ENCODE data around the gene HOXB1.

HOXB1 gene

DNA sequence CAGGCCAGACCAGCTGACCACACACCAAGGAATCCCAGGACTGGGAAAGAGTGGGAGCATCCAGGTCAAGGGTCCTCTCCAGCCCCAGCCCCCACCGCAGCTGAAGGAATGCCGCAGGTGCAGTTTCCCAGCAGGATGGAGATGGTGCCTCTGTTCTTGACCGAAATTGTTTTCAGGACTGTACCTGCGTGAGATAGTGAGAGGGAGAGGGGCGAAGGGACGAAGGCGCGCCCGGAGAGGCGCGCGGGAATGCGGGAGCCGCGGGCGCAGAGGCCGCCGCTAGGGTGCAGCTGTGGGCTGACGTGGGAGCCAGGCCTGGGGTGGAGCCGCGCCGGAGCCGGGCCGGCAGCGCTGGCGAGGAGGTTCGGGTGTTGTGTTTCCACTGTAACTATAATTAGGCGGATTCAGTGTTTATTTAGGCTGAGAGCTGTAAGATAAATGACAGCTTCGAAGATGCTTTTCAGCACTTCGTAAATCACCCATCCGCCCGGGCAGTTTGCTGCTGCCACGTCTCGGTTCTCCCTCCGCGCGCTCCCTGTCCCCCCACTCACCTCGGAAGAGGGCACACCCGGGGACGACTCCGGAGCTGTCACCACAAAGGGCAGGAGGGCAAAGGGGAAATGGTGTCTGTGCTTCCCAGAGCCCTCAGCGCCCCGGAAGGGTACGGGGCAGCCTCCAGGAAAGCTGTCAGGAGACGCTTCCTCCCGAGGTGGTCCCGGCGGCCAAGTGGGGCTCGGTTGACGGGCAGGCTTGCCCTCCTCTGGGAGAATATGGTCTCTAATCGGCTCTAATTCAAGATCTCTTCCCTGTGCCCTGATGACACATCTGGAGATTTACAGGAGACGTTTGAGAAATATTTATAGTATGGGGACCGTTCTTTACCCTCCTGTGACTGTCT, 38.2 kb downstream of the HOXB1 start:
- H3K4me2 ChIP-seq (ENCODE audit: low read length): peak overlapping the region; percentile 89
- no peaks in the 10 kb centered on the region for H3K27me3 ChIP-seq (ENCODE audit: control insufficient read depth, insufficient read depth, low read length)
- H3K9me3 ChIP-seq (replicated peaks; ENCODE audit: low read length): no peaks in the 10 kb centered on the region
- H3K36me3 ChIP-seq (ENCODE audit: insufficient read depth, low read length): no peaks in the 10 kb centered on the region
- peak overlapping the region; percentile 73 for H3K9ac ChIP-seq (ENCODE audit: low read depth, low read length)
- H3K4me1 ChIP-seq (ENCODE audit: control insufficient read depth, insufficient read depth, low read length): peaks cover 34% of the 10 kb centered on the region
- peak overlapping the region; percentile 67 for H3K4me3 ChIP-seq (ENCODE audit: low read length)

DNA sequence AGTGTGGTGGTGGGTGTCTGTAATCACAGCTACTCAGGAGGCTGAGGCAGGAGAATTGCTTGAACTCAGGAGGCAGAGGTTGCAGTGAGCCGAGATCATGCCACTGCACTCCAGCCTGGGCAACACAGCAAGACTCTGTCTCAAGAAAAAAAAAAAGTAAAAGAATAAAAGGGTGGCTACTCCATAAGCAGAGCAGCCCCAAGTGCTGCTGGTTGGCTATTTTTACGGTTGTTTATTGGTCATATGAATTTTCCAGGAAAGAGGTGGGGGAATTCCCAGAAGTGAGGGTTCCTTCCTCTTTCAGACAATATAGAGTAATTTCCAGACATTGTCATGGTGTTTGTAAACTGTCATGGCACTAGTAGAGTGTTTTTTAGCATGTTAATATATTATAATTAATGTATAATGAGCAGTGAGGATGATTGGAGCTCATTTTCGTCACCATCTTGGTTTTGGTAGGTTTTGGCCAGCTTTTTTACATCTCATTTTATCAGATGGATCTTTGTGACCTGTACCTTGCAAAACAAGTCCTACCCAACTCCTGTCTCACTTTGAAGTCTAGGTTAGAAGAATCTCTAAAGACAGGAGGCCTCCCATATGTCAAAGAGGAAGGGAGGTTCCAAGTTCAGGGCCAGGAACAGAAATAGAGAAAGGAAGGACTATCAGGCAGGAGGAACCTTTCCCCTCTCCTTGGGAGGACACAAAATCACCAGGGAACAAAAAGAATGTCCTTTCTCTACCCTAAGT, 39.1 kb downstream of the HOXB1 start:
- no peak overlapping the region for H3K4me3 ChIP-seq (ENCODE audit: low read length)
- no peaks in the 10 kb centered on the region for H3K9me3 ChIP-seq (replicated peaks; ENCODE audit: low read length)
- H3K4me1 ChIP-seq (ENCODE audit: control insufficient read depth, insufficient read depth, low read length): peaks cover 34% of the 10 kb centered on the region
- H3K4me2 ChIP-seq (ENCODE audit: low read length): no peak overlapping the region
- H3K9ac ChIP-seq (ENCODE audit: low read depth, low read length): no peak overlapping the region
- no peaks in the 10 kb centered on the region for H3K36me3 ChIP-seq (ENCODE audit: insufficient read depth, low read length)
- H3K27me3 ChIP-seq (ENCODE audit: control insufficient read depth, insufficient read depth, low read length): no peaks in the 10 kb centered on the region

DNA sequence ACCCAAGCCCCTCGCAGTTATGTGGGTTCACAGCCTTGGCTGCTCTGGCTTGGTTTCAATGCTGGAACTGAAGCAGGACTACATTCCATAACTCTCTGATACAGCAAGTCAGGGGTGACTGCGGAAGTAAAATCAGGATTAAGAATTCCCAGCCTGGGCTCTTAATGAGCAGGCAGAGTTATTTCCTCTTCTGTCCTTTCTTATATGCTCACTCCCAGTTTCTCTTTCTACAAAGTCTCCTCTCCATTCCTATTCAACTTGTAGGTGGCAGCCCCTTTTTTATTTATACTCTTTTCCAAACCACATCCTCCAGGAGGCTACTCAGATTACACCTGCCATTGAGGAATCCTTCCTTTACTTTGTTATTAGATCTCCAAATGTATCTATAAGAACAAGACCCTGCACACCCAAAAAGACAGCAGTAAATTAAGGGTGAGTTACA, 40.3 kb downstream of the HOXB1 start:
- H3K9ac ChIP-seq (ENCODE audit: low read depth, low read length): no peak overlapping the region

DNA sequence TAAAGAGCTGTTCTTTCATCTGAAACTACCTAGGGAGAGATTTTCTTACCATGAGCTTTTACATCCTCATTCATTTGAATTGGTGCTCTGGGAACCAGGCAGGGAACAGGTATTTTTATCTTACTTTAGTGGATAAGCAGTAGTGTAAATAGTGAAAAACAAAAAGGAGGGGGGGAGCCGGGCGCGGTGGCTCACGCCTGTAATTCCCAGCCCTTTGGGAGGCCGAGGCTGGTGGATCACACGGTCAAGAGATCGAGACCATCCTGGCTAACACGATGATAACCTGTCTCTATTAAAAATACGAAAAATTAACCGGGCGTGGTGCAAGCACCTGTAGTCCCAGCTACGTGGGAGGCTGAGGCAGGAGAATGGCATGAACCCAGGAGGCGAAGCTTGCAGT, 41.0 kb downstream of the HOXB1 start:
- Histone ChIP-seq H3K27me3 (ENCODE audit: control insufficient read depth, insufficient read depth, low read length) (no peaks in the 10 kb centered on the region), H3K4me3 (ENCODE audit: low read length) (no peak overlapping the region), H3K36me3 (ENCODE audit: insufficient read depth, low read length) (no peaks in the 10 kb centered on the region), H3K9ac (ENCODE audit: low read depth, low read length) (no peak overlapping the region), H3K9me3 (replicated peaks; ENCODE audit: low read length) (no peaks in the 10 kb centered on the region), H3K4me1 (ENCODE audit: control insufficient read depth, insufficient read depth, low read length) (peaks cover 48% of the 10 kb centered on the region), H3K4me2 (ENCODE audit: low read length) (no peak overlapping the region)

More for the DNA sequence above, 40.3 kb downstream of the HOXB1 start:
- Histone ChIP-seq H3K4me3 (ENCODE audit: low read length) (no peak overlapping the region), H3K4me2 (ENCODE audit: low read length) (no peak overlapping the region), H3K27me3 (ENCODE audit: control insufficient read depth, insufficient read depth, low read length) (no peaks in the 10 kb centered on the region), H3K9me3 (replicated peaks; ENCODE audit: low read length) (no peaks in the 10 kb centered on the region), H3K4me1 (ENCODE audit: control insufficient read depth, insufficient read depth, low read length) (peaks cover 43% of the 10 kb centered on the region), H3K36me3 (ENCODE audit: insufficient read depth, low read length) (no peaks in the 10 kb centered on the region)

DNA sequence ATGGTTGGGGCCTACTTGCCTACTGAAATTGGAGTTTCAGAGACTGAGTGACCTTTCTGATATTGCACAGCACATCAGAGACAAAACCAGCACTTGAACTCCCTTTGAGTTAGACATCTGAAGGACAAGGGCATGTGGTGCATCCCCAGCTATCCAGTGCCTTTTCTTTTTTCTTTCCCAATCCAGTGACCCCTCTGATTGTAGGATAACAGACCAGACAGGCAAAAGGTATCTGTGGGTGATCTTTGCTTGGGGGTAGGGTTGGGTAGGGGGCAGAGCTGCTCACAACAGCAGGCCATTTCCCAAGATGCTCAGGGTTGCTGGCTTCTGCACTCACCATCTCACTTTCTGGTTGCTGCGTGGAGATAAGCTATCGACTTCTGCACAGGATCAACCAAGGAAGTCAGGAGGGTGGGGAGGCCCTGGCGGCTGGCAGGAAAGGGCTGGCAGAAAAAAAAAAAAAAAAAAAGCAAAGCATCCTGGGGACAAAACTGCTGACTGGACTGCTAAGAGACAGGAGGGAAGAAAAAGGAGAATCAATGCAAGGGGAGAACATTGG, 42.2 kb downstream of the HOXB1 start:
- Histone ChIP-seq H3K4me3 (ENCODE audit: low read length) (no peak overlapping the region), H3K36me3 (ENCODE audit: insufficient read depth, low read length) (no peaks in the 10 kb centered on the region), H3K9me3 (replicated peaks; ENCODE audit: low read length) (no peaks in the 10 kb centered on the region), H3K27me3 (ENCODE audit: control insufficient read depth, insufficient read depth, low read length) (no peaks in the 10 kb centered on the region), H3K4me1 (ENCODE audit: control insufficient read depth, insufficient read depth, low read length) (peaks cover 49% of the 10 kb centered on the region), H3K9ac (ENCODE audit: low read depth, low read length) (no peak overlapping the region), H3K4me2 (ENCODE audit: low read length) (no peak overlapping the region)

DNA sequence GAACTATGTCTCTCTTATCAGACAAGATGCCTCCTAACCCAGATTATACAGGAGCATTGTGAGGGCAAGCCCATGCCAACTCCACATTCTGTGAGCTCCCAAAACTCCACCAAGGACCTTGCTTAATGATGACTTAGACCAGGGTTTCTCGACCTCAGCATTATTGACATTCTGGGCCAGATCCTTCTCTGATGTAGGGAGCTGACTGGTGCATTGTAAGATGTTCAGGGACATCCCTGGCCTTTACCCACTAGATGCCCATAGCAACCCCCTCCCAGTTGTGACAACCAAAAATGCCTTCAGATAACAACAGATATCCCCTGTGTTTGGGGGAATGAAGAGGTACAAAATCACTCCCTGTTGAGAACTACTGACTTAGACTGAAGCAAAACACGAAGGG, 43.6 kb downstream of the HOXB1 start:
- Histone ChIP-seq H3K36me3 (ENCODE audit: insufficient read depth, low read length) (no peaks in the 10 kb centered on the region), H3K9ac (ENCODE audit: low read depth, low read length) (peak overlapping the region; percentile 71), H3K27me3 (ENCODE audit: control insufficient read depth, insufficient read depth, low read length) (no peaks in the 10 kb centered on the region), H3K9me3 (replicated peaks; ENCODE audit: low read length) (no peaks in the 10 kb centered on the region), H3K4me2 (ENCODE audit: low read length) (peak overlapping the region; percentile 65), H3K4me3 (ENCODE audit: low read length) (no peak overlapping the region), H3K4me1 (ENCODE audit: control insufficient read depth, insufficient read depth, low read length) (peaks cover 50% of the 10 kb centered on the region)

DNA sequence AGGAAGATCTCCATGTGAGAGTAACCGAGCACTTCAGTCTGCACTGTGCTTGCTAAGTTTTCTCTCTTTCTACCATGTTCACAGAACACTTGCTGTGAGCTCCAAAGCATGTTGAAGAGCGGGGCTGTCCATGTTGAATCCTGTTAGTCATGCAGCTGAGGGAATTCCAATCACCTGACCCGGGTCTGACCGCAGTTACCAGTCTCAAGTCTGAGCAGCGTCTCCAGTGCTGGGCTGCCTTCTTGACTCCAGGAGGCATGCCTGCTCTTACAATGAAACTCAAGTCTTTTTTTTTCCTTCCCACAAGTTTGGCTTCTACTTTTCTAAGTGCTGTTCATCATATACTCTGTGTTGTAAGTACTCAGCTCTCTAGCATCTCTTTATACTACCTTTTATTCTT, 44.3 kb downstream of the HOXB1 start:
- Histone ChIP-seq H3K9ac (ENCODE audit: low read depth, low read length) (peak overlapping the region; percentile 71), H3K27me3 (ENCODE audit: control insufficient read depth, insufficient read depth, low read length) (no peaks in the 10 kb centered on the region), H3K4me2 (ENCODE audit: low read length) (peak overlapping the region; percentile 65), H3K4me3 (ENCODE audit: low read length) (peak overlapping the region; percentile 50), H3K9me3 (replicated peaks; ENCODE audit: low read length) (no peaks in the 10 kb centered on the region), H3K4me1 (ENCODE audit: control insufficient read depth, insufficient read depth, low read length) (peaks cover 56% of the 10 kb centered on the region), H3K36me3 (ENCODE audit: insufficient read depth, low read length) (no peaks in the 10 kb centered on the region)

DNA sequence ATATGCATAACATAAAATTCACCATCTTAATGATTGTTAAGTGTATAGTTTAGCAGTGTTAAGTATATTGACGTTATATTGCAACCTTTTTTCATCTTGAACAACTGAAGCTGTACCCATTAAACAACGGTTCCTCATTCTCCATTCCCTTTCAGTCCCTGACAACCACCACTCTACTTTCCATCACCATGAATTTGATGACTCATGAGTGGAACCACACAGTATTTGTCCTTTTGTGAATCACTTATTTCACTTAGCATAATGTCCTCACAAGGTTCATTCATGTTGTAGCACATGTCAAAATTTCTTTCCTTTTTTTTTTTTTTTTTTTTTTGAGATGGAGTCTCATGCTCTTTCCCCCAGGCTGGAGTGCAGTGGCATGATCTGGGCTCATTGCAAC, 46.0 kb downstream of the HOXB1 start:
- H3K4me1 ChIP-seq (ENCODE audit: control insufficient read depth, insufficient read depth, low read length): peaks cover 57% of the 10 kb centered on the region
- H3K4me3 ChIP-seq (ENCODE audit: low read length): peak overlapping the region; percentile 55
- H3K27me3 ChIP-seq (ENCODE audit: control insufficient read depth, insufficient read depth, low read length): no peaks in the 10 kb centered on the region
- H3K9me3 ChIP-seq (replicated peaks; ENCODE audit: low read length): no peaks in the 10 kb centered on the region
- peak overlapping the region; percentile 78 for H3K4me2 ChIP-seq (ENCODE audit: low read length)
- H3K36me3 ChIP-seq (ENCODE audit: insufficient read depth, low read length): no peaks in the 10 kb centered on the region
- H3K9ac ChIP-seq (ENCODE audit: low read depth, low read length): peak overlapping the region; percentile 86

DNA sequence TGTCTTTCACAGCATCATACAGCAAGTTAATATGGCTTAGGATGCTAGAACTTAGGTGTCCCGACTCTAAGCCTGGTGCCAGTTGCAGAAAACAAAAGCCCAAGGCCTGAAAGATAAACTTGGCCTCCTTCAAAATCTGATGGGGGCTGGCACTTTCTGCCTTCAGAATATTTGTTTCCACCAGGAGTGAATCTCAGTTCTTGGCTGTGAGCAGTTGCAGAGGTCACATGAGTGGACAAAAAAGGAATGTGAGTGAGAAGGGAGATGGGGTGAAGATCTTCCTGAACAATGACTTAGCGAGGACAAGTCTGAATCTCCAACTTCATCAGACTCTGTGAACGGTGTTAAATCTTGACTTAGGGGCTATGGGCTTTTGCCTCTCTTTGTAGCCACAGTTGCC, 46.6 kb downstream of the HOXB1 start:
- H3K27me3 ChIP-seq (ENCODE audit: control insufficient read depth, insufficient read depth, low read length): no peaks in the 10 kb centered on the region

DNA sequence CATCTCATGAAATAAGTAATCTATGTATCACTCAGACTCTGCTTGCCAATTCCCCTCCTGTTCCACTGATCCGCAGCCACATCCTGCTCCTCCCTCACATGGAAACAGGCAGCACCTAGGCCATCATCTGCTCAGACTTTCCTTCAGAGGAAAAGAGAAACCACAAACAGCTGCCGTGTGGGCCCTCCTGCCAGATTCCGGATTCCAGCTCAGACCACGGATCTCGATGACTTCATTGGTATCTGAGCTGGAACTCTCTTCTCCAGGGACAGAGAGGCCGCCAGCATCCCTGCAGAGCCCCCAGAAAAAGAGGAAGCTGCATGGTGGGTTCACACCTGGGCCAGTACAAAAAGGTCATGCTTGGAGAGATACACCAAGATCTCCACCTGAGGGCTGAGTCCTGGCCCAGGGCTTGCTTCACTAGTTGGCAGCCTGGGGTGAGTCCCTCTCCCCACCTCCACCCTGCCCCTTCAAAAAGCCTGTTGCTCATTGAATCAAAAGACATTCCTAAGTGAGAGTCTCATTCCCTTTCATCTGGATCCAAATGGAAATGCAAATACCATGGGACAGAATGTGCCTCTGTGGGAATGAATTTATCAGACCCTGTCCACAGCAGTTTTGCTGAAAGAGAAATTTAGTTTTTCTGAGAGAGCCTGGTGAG, 47.2 kb downstream of the HOXB1 start:
- H3K27me3 ChIP-seq (ENCODE audit: control insufficient read depth, insufficient read depth, low read length): no peaks in the 10 kb centered on the region

More for the DNA sequence above, 46.6 kb downstream of the HOXB1 start:
- H3K4me3 ChIP-seq (ENCODE audit: low read length): peak overlapping the region; percentile 55
- no peaks in the 10 kb centered on the region for H3K9me3 ChIP-seq (replicated peaks; ENCODE audit: low read length)
- peak overlapping the region; percentile 86 for H3K9ac ChIP-seq (ENCODE audit: low read depth, low read length)
- peaks cover 57% of the 10 kb centered on the region for H3K4me1 ChIP-seq (ENCODE audit: control insufficient read depth, insufficient read depth, low read length)
- no peaks in the 10 kb centered on the region for H3K36me3 ChIP-seq (ENCODE audit: insufficient read depth, low read length)
- peak overlapping the region; percentile 78 for H3K4me2 ChIP-seq (ENCODE audit: low read length)

DNA sequence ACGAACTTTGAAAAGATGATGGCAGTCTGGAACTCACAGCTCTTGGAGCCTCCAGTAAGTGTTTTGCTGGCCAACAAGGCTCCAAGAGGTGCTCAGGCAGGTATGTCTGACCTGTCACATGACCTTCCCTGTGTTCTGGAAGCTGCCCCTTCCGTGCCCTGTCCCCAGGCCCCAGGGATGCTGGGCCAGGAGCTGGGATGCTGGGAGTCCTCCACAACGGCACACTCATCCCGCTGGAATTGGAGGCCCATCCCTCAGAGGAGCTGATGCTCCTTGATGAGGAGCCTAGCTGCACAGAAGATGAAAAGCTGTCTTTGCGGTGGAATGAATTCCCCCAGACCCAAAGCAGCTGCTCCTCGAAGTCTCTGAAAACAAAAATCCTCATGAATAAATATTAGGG, 47.8 kb downstream of the HOXB1 start:
- Histone ChIP-seq H3K36me3 (ENCODE audit: insufficient read depth, low read length) (no peaks in the 10 kb centered on the region), H3K4me2 (ENCODE audit: low read length) (peak overlapping the region; percentile 50), H3K4me1 (ENCODE audit: control insufficient read depth, insufficient read depth, low read length) (peaks cover 57% of the 10 kb centered on the region), H3K4me3 (ENCODE audit: low read length) (no peak overlapping the region), H3K9me3 (replicated peaks; ENCODE audit: low read length) (no peaks in the 10 kb centered on the region), H3K9ac (ENCODE audit: low read depth, low read length) (peak overlapping the region; percentile 86), H3K27me3 (ENCODE audit: control insufficient read depth, insufficient read depth, low read length) (no peaks in the 10 kb centered on the region)

More for the DNA sequence above, 47.2 kb downstream of the HOXB1 start:
- Histone ChIP-seq H3K4me3 (ENCODE audit: low read length) (peak overlapping the region; percentile 55), H3K36me3 (ENCODE audit: insufficient read depth, low read length) (no peaks in the 10 kb centered on the region), H3K4me1 (ENCODE audit: control insufficient read depth, insufficient read depth, low read length) (peaks cover 57% of the 10 kb centered on the region), H3K4me2 (ENCODE audit: low read length) (peak overlapping the region; percentile 78), H3K9ac (ENCODE audit: low read depth, low read length) (peak overlapping the region; percentile 86), H3K9me3 (replicated peaks; ENCODE audit: low read length) (no peaks in the 10 kb centered on the region)
